Measurements from ENCODE around the gene DGAT2L6.
A peak's percentile ranks its signal among the peaks of the same experiment; 100 is the strongest.

Gene DGAT2L6, protein sequence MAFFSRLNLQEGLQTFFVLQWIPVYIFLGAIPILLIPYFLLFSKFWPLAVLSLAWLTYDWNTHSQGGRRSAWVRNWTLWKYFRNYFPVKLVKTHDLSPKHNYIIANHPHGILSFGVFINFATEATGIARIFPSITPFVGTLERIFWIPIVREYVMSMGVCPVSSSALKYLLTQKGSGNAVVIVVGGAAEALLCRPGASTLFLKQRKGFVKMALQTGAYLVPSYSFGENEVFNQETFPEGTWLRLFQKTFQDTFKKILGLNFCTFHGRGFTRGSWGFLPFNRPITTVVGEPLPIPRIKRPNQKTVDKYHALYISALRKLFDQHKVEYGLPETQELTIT

DNA sequence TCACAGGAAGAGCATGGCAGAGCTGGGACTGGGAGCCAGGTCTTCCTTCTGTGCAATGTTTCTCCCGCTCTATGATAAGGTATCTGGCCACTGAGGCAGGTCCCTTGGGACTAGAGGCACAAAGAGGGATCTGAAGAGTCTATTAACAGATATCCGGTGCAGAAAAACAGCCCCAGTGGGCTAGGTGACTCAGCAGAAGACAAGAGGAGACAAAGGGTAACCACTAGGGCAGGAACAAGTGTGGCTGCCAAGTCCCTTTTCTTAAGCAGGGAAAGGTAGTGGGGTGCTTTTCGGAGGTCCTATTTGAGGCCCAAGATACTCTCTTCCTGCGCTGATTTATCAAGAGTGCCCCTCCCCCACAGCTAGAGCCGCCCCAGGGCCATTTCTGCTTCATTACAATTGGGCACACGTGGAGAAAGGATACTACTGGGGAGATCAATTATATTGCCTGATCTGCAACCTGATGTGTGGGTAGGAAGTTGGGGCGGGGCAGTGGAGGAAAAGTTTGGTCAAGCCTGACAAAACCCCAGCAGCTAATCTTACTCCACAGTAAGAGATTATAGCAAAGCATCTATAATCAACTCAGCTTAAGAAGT lies at the start of gene DGAT2L6:
DGAT2L6 (plus strand) TSS at position 546 of the 596 bp plus-strand sequence. CDS start 100 bp downstream, outside the sequence.
- DNase-seq (ENCODE audit: low read depth) = no peak

GRCh38 chrX:70128071-70128470 lies 49.2 kb upstream of the DGAT2L6 start:
- no peak for DNase-seq (ENCODE audit: low read depth)

DNA sequence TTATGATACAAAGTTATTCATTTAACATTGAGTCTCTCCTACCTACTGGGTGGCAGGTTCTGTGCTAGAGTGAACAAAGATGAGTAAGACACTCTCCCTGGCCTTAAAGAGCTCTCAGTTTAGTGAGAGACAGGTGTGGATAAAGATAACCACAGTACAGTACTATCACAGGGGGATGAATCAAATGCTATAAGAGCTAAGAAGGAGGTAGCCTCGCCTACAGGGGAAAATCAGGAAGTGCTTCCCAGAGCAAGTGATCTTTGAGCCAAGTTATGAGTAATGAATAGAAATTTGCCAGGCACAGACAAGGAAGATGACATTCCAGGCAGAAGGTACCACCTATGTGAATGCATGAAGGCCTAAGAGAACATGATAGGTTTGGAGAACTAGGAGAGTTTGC lies 47.5 kb upstream of the DGAT2L6 start:
- no peak for DNase-seq (ENCODE audit: low read depth)

DNA sequence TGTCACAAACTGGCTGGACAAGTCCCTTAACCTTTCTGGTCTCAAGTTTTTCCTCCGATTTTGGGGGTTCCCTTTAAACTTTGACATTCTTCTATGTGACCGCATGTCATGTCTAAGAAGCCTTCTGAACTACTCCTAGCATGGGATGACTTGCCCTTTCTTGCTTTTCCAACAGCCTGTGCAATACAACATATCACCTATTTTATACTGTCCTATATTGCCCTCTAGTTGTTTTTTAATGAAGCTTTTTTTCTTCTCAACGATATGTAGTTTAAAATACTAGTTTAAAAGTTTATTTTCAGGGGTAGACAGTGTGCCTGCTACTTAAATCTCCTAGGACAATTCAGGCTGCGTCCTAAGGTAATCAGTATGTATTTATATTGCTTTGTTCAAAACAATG lies 45.1 kb upstream of the DGAT2L6 start:
- DNase-seq (ENCODE audit: low read depth) = no peak

GRCh38 chrX:70132877-70133302 lies 44.4 kb upstream of the DGAT2L6 start:
- DNase-seq (ENCODE audit: low read depth) = no peak

- peak; percentile 57 for DNase-seq (ENCODE audit: low read depth)
Measured at GRCh38 chrX:70133303-70134115, 43.8 kb upstream of the DGAT2L6 start, which contains the start of gene IGBP1. TSS of gene IGBP1 (plus strand) at chrX:70133447. CDS start at chrX:70133948, 501 bp downstream.

DNA sequence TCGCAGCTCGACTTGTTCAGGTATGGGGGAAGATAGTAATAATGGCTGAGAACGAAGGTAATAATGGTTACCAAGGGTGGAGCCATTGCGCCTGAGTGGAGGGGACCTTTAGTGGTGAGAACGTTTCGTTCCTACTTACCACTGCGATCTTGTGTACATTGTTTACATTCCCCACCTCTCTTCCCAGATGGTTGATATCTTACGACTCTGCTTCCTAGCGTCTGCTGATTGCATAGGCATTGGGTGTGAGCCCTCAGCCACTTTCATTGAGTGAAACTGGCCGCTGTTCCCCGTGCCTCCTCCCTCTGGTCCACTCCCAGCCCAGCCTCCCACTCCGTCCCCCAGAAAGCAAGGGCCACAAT lies 43.2 kb upstream of the DGAT2L6 start:
- DNase-seq (ENCODE audit: low read depth) = no peak

DNA sequence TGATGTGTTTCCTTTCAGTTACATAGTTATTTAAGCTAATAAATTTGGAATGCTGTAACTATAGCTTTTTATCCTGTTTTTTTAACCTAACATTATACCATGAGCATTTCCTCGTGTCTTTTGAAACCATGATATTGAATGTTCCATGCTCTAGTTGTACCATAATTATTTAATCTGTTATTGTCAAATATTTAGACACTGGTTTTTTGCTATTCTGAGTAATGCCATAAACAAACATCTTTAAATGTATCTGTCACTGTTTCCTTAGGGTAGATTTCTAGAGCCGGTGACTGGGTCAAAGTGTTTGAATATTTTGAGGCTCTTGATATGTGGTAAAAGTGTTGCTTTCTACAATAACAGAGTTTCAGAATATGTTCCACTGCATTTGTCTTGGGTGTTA lies 38.7 kb upstream of the DGAT2L6 start:
- DNase-seq (ENCODE audit: low read depth) = no peak

GRCh38 chrX:70139736-70140135 lies 37.5 kb upstream of the DGAT2L6 start:
- DNase-seq (ENCODE audit: low read depth) = no peak

DNA sequence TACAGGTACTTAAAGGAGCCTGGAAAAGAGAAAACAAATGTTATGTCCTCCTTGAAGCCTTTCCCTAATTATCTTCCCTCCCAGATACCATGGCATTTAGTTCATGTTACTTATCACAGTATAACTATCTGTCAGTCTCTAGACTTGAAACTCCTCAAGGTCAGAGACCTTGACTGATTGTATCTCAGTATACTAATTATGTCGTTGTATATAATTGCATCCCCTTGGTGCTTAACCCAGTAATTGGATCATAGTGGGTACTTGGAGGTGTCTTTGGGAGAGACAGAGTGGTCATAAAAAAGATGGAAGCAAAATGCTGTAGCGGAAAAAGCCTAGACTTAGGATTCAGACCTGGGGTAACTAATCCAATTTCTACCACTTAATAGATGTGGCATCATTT lies 35.9 kb upstream of the DGAT2L6 start:
- DNase-seq (ENCODE audit: low read depth) = no peak

DNA sequence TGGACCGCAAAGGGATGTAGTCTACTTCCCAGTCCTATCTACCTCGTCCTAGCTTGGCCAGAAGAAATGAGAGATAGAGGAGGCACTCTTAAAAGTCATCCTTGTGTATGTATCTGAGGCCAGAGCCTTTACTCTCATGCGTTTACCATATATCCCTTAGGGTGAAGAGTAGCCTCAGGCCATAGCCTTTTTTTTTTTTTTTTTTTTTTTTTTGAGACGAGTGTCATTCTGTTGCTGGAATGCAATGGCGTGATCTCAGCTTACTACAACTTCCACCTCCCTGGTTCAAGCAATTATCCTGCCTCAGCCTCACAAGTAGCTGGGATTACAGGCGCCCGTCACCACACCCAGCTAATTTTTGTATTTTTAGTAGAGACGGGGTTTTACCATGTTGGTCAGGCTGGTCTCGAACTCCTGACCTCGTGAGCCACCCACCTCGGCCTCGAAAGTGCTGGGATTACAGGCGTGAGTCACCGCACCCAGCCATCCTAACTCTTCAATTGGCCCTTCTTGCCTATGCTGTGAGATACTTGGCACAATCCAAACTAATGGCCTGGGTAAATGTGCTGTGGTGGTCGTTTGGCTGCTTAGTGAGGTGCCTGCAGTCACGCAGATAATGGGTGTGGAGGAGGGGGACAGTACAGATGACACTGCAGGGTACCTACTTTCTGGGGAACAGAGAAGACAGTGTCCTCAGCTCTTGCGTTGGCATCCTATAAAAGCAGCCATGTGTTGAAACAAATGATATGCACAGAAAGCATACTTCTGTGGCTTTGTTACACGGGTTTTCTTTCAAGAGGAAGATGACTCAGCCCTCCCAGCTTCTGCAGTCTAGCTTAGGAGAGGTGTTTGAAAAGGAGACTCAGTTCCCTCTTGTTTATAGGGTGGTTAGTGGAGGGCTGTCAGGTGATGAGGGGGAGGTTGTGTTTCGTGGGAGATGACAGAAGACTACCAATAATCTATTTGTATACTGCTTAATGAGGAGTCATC lies 10.4 kb upstream of the DGAT2L6 start:
- no peak for DNase-seq (ENCODE audit: low read depth)

GRCh38 chrX:70168238-70169188 lies 8.8 kb upstream of the DGAT2L6 start:
- DNase-seq (ENCODE audit: low read depth) = no peak

- DNase-seq (ENCODE audit: low read depth) = no peak
Measured at GRCh38 chrX:70169281-70169680, 8.0 kb upstream of the DGAT2L6 start.

GRCh38 chrX:70171624-70172023 lies 5.7 kb upstream of the DGAT2L6 start:
- no peak for DNase-seq (ENCODE audit: low read depth)

GRCh38 chrX:70172221-70172620 lies 5.1 kb upstream of the DGAT2L6 start:
- no peak for DNase-seq (ENCODE audit: low read depth)

GRCh38 chrX:70172964-70173363 lies 4.3 kb upstream of the DGAT2L6 start:
- DNase-seq (ENCODE audit: low read depth) = no peak

- no peak for DNase-seq (ENCODE audit: low read depth)
Measured at GRCh38 chrX:70174754-70175153, 2.5 kb upstream of the DGAT2L6 start.

GRCh38 chrX:70175338-70175737 lies 1.9 kb upstream of the DGAT2L6 start:
- no peak for DNase-seq (ENCODE audit: low read depth)

- DNase-seq (ENCODE audit: low read depth) = no peak
Measured at GRCh38 chrX:70183091-70183490, 5.8 kb downstream of the DGAT2L6 start.

DNA sequence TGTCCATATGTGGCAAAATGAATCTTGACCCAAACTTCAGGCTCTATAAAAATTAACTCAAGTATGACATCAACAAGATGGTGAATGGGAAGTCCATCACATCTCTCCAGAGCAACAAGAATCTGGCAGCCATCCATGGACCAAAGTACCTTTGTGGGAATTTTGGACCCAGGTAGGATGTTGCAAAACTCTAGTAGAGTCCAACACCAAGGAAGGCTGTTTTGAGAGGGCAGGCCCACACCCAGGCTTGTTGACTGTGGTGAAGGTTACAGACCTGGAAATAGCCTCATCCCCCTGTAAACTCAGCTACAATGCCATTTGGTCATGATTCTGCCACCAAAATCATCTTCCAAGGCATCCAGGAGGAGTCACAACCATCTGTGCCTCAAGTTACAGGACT lies 12.9 kb downstream of the DGAT2L6 start:
- no peak for DNase-seq (ENCODE audit: low read depth)
